Measurements from ENCODE around the gene GNL1. TPM values are rescaled to one million over a fixed set of nuclear protein-coding genes. Genes with fewer than 3 reads are reported as not detected.

Gene GNL1
- polyA plus RNA-seq, 1 of the 3 experiments (the other 2 are of a cell fraction), result 36.4 TPM

DNA sequence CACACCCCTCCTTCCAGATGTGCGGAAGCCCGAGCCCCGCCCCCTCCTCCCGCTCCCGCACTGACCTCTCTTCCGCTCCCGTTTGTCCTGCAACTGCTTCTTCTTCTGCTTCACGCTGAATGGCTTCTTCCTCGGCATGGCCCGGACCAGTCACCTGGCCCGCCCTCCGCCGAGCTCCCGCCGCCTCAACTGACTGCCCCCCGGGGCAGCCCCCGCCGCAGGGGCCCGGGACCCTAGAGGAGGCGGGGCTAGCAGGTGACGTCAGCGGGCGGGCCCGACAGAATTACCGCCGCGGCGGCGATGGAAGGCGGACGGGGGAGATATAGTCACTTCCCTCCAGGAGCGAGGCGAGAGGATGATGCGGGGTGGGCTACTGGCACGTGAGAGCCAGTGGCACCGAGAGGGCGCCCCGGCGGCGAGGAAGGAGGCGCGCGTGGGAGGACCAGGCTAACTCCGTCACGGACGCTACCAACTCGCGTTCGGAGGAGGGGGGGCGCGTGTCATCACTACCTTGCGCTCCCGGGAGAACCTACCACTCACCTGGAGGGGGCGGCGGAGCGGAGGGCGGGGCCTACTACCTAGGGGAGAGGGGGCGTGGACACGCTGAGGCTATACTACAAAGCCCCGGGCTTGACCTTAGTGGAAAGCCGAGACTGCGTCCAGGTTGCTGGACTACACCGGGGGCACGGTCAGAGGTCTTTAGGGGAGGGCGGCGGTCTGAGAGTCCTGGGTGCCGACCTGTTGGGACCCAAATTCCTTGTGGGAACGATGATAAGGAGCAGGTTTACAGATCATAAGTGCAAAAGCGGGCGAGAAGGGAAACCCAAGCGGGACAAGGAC lies at the start of gene GNL1 (continued):
- TF ChIP-seq IRF3 (IDR thresholded peaks at IDR 0.05; ENCODE audit: low read depth, low read length) (no peak), NRF1 (IDR thresholded peaks at IDR 0.05; ENCODE audit: low read depth, low read length) (no peak), TCF12 (IDR thresholded peaks at IDR 0.05) (no peak), PBX3 (IDR thresholded peaks at IDR 0.05) (no peak), ELF1 (IDR thresholded peaks at IDR 0.05) (0 out of 2 replicates have a peak, but pooled peaks have one; percentile 5), TAF1 (IDR thresholded peaks at IDR 0.05; ENCODE audit: borderline replicate concordance, low read depth, low read length) (no peak), EP300 (IDR thresholded peaks at IDR 0.05; ENCODE audit: borderline replicate concordance in 1 of 2, low read depth in 1 of 2, low read length in 1 of 2) (no peak), RAD21 (IDR thresholded peaks at IDR 0.05; ENCODE audit: low read length) (no peak), MXI1 (IDR thresholded peaks at IDR 0.05; ENCODE audit: low read depth, low read length) (peak; percentile 55), CHD2 (IDR thresholded peaks at IDR 0.05; ENCODE audit: low read length, partially characterized antibody) (no peak), NFIC (IDR thresholded peaks at IDR 0.05; ENCODE audit: borderline replicate concordance) (no peak), POLR2AphosphoS5 (IDR thresholded peaks at IDR 0.05; ENCODE audit: low read depth, low read length) (no peak; the same call in 1 of the 2 replicates), FOSL2 (IDR thresholded peaks at IDR 0.05; ENCODE audit: borderline replicate concordance, low read depth) (no peak)

DNA sequence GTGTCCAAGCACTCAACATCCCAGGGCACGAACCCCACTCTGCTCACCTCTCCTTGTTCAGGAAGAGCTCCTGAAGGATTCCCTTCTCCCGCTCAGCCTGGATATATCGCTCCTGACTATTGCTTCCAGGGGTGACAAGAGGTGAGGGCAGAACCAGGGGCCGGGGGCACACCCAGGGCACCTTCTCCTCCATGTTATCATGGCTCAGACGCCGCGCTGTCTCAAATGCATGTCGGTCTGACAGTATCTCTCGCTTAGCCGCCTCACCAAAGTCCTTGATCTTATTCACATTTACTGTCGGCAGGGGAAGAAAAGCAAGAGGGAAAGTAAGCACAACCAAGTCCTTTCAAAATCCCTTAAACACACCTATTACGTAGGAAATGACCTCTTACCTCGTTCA lies 47.7 kb upstream of the GNL1 start:
- no peaks in the 10 kb centered on the region for H3K27me3 ChIP-seq (ENCODE audit: insufficient read depth)
- H3K9me2 ChIP-seq, result no peaks in the 10 kb centered on the region
- no peak for DNase-seq
- H3K79me2 ChIP-seq (ENCODE audit: insufficient read depth), result peaks cover 7% of the 10 kb centered on the region; the same call in 1 of the 2 replicates
- no peaks in the 10 kb centered on the region for H4K20me1 ChIP-seq (ENCODE audit: insufficient read depth)
- no peaks in the 10 kb centered on the region for H3K4me1 ChIP-seq (ENCODE audit: control insufficient read depth in 1 of 2, insufficient read depth in 2 of 2, low read depth in 1 of 2, low read length in 1 of 2)
- no peak overlapping the region for H3K27ac ChIP-seq (ENCODE audit: low read depth in 2 of 2, low read length in 1 of 2)
- H3K4me3 ChIP-seq (ENCODE audit: low read depth in 2 of 2, low read length in 1 of 2), result no peak overlapping the region
- peaks cover 42% of the 10 kb centered on the region for H3F3A ChIP-seq (replicated peaks; ENCODE audit: insufficient read depth)
- H3K4me2 ChIP-seq, result no peak overlapping the region
- 90% methylated on average over 13 of the region's 13 CpGs for whole genome bisulfite sequencing (ENCODE audit: low lambda C conversion rate)
- CTCF ChIA-PET, result interaction anchor here (0.9 to 1.9 kb wide), 3 partner anchors 9 to 63 kb away, joined by 3 to 5 read pairs (median 4); no protein-coding TSS in a partner anchor
- TF ChIP-seq GABPA (IDR thresholded peaks at IDR 0.05; ENCODE audit: low read depth) (no peak), GATA2 (CRISPR knock-in tag; IDR thresholded peaks at IDR 0.05) (no peak), NRF1 (IDR thresholded peaks at IDR 0.05; ENCODE audit: low read depth, low read length) (no peak), RAD21 (IDR thresholded peaks at IDR 0.05; ENCODE audit: low read length) (no peak), YY1 (IDR thresholded peaks at IDR 0.05; ENCODE audit: low read depth) (no peak), SMC3 (IDR thresholded peaks at IDR 0.05; ENCODE audit: low read depth, low read length) (no peak), TEAD4 (IDR thresholded peaks at IDR 0.05; ENCODE audit: borderline replicate concordance, insufficient read depth) (no peak), MEF2A (IDR thresholded peaks at IDR 0.05; ENCODE audit: borderline replicate concordance, low read depth) (no peak)
- TF ChIP-seq, protein P1, sequence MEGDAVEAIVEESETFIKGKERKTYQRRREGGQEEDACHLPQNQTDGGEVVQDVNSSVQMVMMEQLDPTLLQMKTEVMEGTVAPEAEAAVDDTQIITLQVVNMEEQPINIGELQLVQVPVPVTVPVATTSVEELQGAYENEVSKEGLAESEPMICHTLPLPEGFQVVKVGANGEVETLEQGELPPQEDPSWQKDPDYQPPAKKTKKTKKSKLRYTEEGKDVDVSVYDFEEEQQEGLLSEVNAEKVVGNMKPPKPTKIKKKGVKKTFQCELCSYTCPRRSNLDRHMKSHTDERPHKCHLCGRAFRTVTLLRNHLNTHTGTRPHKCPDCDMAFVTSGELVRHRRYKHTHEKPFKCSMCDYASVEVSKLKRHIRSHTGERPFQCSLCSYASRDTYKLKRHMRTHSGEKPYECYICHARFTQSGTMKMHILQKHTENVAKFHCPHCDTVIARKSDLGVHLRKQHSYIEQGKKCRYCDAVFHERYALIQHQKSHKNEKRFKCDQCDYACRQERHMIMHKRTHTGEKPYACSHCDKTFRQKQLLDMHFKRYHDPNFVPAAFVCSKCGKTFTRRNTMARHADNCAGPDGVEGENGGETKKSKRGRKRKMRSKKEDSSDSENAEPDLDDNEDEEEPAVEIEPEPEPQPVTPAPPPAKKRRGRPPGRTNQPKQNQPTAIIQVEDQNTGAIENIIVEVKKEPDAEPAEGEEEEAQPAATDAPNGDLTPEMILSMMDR (IDR thresholded peaks at IDR 0.05), result no peak
- POLR2A ChIA-PET, result interaction anchor here (1.3 kb wide), 1 partner anchor 9 kb away, joined by 4 read pairs; no protein-coding TSS in a partner anchor
- no peaks in the 10 kb centered on the region for H3K9me3 ChIP-seq
- peaks cover 62 to 82% of the 10 kb centered on the region in 2 experiments for H3K36me3 ChIP-seq (replicated peaks in 1 of 2; ENCODE audit: control insufficient read depth in 1 of 2, insufficient read depth in 2 of 2, low read length in 1 of 2)
- H2AFZ ChIP-seq (ENCODE audit: low read depth), result no peak overlapping the region
- H3K9ac ChIP-seq, result no peak overlapping the region

Data from SK-N-SH (cell line).